Measurements from ENCODE around the gene PYDC1.
"Not testable (repeated sequence)": the region's sequence is repeated elsewhere in the genome, so short reads cannot be mapped to it uniquely, and the experiment has no call there.

PYDC1 gene

GRCh38 chr16:31216422-31217135 is at the start of gene PYDC1:
TSS of gene PYDC1 (minus strand) at chr16:31217135. CDS start at chr16:31217028, 107 bp downstream.
- DNase-seq, result no peak

- peak; percentile 4 to 34 for DNase-seq
Measured at GRCh38 chr16:31265329-31266245, 48.7 kb upstream of the PYDC1 start.

- DNase-seq, result no peak
Measured at GRCh38 chr16:31262084-31262483, 45.1 kb upstream of the PYDC1 start.

GRCh38 chr16:31260136-31260931 is 43.4 kb upstream of the PYDC1 start:
- peak in 1 of 2 experiments; percentile 13 for DNase-seq

GRCh38 chr16:31258366-31258765 is 41.4 kb upstream of the PYDC1 start:
- DNase-seq, result no peak

GRCh38 chr16:31256466-31256865 is 39.5 kb upstream of the PYDC1 start:
- DNase-seq, result no peak

GRCh38 chr16:31253642-31254045 is 36.7 kb upstream of the PYDC1 start:
- peak; percentile 38 to 65 for DNase-seq

- DNase-seq, result no peak
Measured at GRCh38 chr16:31251435-31251834, 34.5 kb upstream of the PYDC1 start.

GRCh38 chr16:31250782-31251384 is 33.9 kb upstream of the PYDC1 start:
- no peak for DNase-seq

- DNase-seq, result no peak
Measured at GRCh38 chr16:31248344-31248743, 31.4 kb upstream of the PYDC1 start.

GRCh38 chr16:31246296-31246695 is 29.4 kb upstream of the PYDC1 start:
- DNase-seq, result no peak

GRCh38 chr16:31245598-31245997 is 28.7 kb upstream of the PYDC1 start:
- DNase-seq, result not testable (repeated sequence)

- peak; percentile 80 to 88 for DNase-seq
Measured at GRCh38 chr16:31243734-31244670, 27.1 kb upstream of the PYDC1 start.

- DNase-seq, result no peak
Measured at GRCh38 chr16:31242206-31242605, 25.3 kb upstream of the PYDC1 start.

GRCh38 chr16:31238041-31238440 is 21.1 kb upstream of the PYDC1 start:
- no peak for DNase-seq

GRCh38 chr16:31229501-31229900 is 12.6 kb upstream of the PYDC1 start:
- no peak for DNase-seq

- DNase-seq, result no peak
Measured at GRCh38 chr16:31228206-31228605, 11.3 kb upstream of the PYDC1 start.

GRCh38 chr16:31225193-31225592 is 8.3 kb upstream of the PYDC1 start:
- no peak for DNase-seq

- no peak for DNase-seq
Measured at GRCh38 chr16:31224092-31224955, 7.4 kb upstream of the PYDC1 start.

- DNase-seq, result no peak
Measured at GRCh38 chr16:31223044-31223443, 6.1 kb upstream of the PYDC1 start.
